K562 (cell line): ENCODE measurements around the gene RPRD1B.

Experiments
- ARID2 ChIP-seq: fragments of 450-650 bp; IDR thresholded peaks from 2 replicates; pipeline ENCODE4 v1.6.1; 2017; ENCODE audit warnings: antibody characterized with exemption, mild to moderate bottlenecking
- CHD1 ChIP-seq: fragments of 200-600 bp; sonication (generic); IDR thresholded peaks from one replicate; pipeline ENCODE4 v1.6.1; 2012; ENCODE audit warnings: mild to moderate bottlenecking, moderate library complexity, low read length, inconsistent platforms
- EGR1 ChIP-seq: fragments of 450-650 bp; conservative IDR thresholded peaks from 2 replicates; pipeline ENCODE4 v1.6.1; 2017; ENCODE audit warnings: mild to moderate bottlenecking
- FOS ChIP-seq: IDR thresholded peaks from 3 replicates; pipeline ENCODE4 v1.6.1; 2011; ENCODE audit not compliant: insufficient read length; ENCODE audit errors: extremely low read depth
- HIVEP1 ChIP-seq: fragments of 250-450 bp; sonication (Bioruptor Pico); IDR thresholded peaks from 2 replicates; pipeline ENCODE4 v1.4.0; 2020; ENCODE audit warnings: mild to moderate bottlenecking
- MBD2 ChIP-seq: sonication (generic); IDR thresholded peaks from 2 replicates; pipeline ENCODE4 v1.6.1; 2016; ENCODE audit warnings: low read depth, borderline replicate concordance
- MXI1 ChIP-seq: IDR thresholded peaks from 2 replicates; pipeline ENCODE4 v1.6.1; 2011; ENCODE audit warnings: low read depth, mild to moderate bottlenecking, improper control_type of control experiment, low read length
- NR2C2 ChIP-seq, 2 experiments: fragments of 200-800 bp in 1 of 2; sonication (Bioruptor generic) in 1 of 2; sonication (generic) in 1 of 2; formaldehyde crosslinking in 1 of 2; IDR thresholded peaks; 2 replicates each; pipeline versions ENCODE4 v1.6.1 to v1.8.0; 2016 to 2022; ENCODE audit warnings: mild to moderate bottlenecking in 1 of 2, missing compliant biosample characterization in 1 of 2, missing genetic modification characterization in 1 of 2, missing genetic modification reagents in 1 of 2
- RBM14 ChIP-seq: fragments of 200-400 bp; formaldehyde crosslinking; IDR thresholded peaks from 2 replicates; pipeline ENCODE4 v1.6.1; 2018; ENCODE audit warnings: low read depth, mild to moderate bottlenecking, low read length, moderate library complexity, borderline replicate concordance; ENCODE audit not compliant: insufficient read depth
- USF1 ChIP-seq: sonication (generic); formaldehyde crosslinking; IDR thresholded peaks from 2 replicates; pipeline ENCODE4 v1.9.0; 2022; ENCODE audit warnings: mild to moderate bottlenecking, missing genetic modification reagents
- ZNF75A ChIP-seq: fragments of 450-650 bp; formaldehyde crosslinking; IDR thresholded peaks from 2 replicates; pipeline ENCODE4 v1.4.0; 2020; ENCODE audit warnings: mild to moderate bottlenecking
- TF ChIP-seq, protein P1 (sequence below): fragments of 450-650 bp; IDR thresholded peaks from 2 replicates; pipeline ENCODE4 v1.6.1; 2016; ENCODE audit warnings: antibody characterized with exemption
- TF ChIP-seq, protein P2 (sequence below), 3 experiments: IDR thresholded peaks in 2 of 3; conservative IDR thresholded peaks in 1 of 3; 2 replicates each; pipeline ENCODE4 v1.5.1; 2011 to 2012; ENCODE audit warnings: low read length in 3 of 3, mild to moderate bottlenecking in 3 of 3, control low read depth in 2 of 3, improper control_type of control experiment in 1 of 3, inconsistent platforms in 1 of 3, low read depth in 1 of 3, mixed read lengths in 1 of 3, moderate library complexity in 1 of 3; ENCODE audit not compliant: insufficient read depth in 2 of 3

DNA sequence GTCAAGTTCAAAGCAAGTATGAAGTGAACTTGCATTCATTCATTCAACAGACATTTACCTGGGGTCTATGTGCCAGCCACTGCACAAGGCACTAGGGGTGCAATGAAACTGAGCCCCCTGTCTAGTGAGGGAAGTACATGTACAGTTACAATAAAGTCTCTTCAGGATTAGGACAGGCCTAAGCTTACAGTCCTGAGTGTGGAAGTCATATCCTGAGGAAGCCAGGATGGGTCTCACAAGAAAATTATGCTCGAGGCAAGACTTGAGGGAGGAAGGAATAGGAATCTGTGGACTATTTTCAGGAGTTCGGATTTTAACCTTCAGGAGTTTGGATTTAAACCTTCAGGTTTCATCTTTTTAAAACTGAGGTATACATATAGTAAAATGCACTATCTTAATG lies 19.7 kb upstream of the RPRD1B start:
- TF ChIP-seq FOS: no peak
- TF ChIP-seq ZNF75A: no peak
- TF ChIP-seq MBD2: no peak
- TF ChIP-seq, protein P1, sequence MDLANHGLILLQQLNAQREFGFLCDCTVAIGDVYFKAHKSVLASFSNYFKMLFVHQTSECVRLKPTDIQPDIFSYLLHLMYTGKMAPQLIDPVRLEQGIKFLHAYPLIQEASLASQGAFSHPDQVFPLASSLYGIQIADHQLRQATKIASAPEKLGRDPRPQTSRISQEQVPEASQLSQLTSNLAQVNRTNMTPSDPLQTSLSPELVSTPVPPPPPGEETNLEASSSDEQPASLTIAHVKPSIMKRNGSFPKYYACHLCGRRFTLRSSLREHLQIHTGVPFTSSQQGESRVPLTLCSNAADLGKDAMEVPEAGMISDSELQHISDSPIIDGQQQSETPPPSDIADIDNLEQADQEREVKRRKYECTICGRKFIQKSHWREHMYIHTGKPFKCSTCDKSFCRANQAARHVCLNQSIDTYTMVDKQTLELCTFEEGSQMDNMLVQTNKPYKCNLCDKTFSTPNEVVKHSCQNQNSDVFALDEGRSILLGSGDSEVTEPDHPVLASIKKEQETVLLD: no peak
- TF ChIP-seq HIVEP1 (CRISPR knock-in tag): no peak
- no peak for TF ChIP-seq EGR1
- no peak for TF ChIP-seq USF1 (CRISPR knock-in tag)
- TF ChIP-seq NR2C2 (CRISPR knock-in tag; IDR thresholded peaks at IDR 0.05): no peak
- no peak for TF ChIP-seq NR2C2 (tag; IDR thresholded peaks at IDR 0.05)
- TF ChIP-seq RBM14: no peak
- TF ChIP-seq MXI1: no peak
- TF ChIP-seq CHD1: no peak
- TF ChIP-seq, protein P2, sequence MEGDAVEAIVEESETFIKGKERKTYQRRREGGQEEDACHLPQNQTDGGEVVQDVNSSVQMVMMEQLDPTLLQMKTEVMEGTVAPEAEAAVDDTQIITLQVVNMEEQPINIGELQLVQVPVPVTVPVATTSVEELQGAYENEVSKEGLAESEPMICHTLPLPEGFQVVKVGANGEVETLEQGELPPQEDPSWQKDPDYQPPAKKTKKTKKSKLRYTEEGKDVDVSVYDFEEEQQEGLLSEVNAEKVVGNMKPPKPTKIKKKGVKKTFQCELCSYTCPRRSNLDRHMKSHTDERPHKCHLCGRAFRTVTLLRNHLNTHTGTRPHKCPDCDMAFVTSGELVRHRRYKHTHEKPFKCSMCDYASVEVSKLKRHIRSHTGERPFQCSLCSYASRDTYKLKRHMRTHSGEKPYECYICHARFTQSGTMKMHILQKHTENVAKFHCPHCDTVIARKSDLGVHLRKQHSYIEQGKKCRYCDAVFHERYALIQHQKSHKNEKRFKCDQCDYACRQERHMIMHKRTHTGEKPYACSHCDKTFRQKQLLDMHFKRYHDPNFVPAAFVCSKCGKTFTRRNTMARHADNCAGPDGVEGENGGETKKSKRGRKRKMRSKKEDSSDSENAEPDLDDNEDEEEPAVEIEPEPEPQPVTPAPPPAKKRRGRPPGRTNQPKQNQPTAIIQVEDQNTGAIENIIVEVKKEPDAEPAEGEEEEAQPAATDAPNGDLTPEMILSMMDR (IDR thresholded peaks at IDR 0.05 in 2 of 3, conservative IDR thresholded peaks at IDR 0.05 in 1 of 3; ENCODE audit: insufficient read depth in 2 of 3, low read depth in 1 of 3, low read length in 3 of 3): no peak
- TF ChIP-seq ARID2: no peak
